DLD1 (cell line): ENCODE data around the gene USP17L15.
"Not testable (repeated sequence)": the region's sequence is repeated elsewhere in the genome, so short reads cannot be mapped to it uniquely, and the experiment has no call there.

ENCODE experiments used
- in situ Hi-C: cut with HindIII; loops from 2 replicates; pipeline ENCODE4 v1.10.0; 2017; ENCODE audit warnings: low sequenced_read_pairs

USP17L15 gene, protein sequence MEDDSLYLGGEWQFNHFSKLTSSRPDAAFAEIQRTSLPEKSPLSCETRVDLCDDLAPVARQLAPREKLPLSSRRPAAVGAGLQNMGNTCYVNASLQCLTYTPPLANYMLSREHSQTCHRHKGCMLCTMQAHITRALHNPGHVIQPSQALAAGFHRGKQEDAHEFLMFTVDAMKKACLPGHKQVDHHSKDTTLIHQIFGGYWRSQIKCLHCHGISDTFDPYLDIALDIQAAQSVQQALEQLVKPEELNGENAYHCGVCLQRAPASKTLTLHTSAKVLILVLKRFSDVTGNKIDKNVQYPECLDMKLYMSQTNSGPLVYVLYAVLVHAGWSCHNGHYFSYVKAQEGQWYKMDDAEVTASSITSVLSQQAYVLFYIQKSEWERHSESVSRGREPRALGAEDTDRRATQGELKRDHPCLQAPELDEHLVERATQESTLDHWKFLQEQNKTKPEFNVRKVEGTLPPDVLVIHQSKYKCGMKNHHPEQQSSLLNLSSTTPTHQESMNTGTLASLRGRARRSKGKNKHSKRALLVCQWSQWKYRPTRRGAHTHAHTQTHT

DNA sequence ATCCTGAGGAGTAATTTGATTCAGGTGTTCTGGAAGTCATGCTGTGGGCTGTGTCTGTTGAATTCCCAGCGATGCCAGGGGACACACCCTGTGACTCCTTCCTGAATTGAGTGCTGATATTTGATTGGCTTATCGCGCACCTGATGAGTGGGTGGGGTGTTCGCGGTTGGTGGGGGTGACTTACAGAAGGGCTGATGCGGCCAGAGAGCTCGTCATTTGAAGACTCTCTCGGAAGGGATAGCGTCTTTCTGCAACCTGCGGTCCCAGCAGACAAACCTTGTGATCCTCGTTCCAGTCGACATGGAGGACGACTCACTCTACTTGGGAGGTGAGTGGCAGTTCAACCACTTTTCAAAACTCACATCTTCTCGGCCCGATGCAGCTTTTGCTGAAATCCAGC lies at the start of gene USP17L15:
USP17L15 (plus strand) TSS at position 301 of the 400 bp plus-strand sequence; CDS start at position 301, 0 bp downstream.
- in situ Hi-C loops: not testable (repeated sequence)

- in situ Hi-C loops: not testable (repeated sequence)
Observed at GRCh38 chr4:9210357-9210756, 23.8 kb upstream of the USP17L15 start, which contains the start of gene USP17L10. TSS of gene USP17L10 (plus strand) at chr4:9210657. CDS start at chr4:9210657, 0 bp downstream.

DNA sequence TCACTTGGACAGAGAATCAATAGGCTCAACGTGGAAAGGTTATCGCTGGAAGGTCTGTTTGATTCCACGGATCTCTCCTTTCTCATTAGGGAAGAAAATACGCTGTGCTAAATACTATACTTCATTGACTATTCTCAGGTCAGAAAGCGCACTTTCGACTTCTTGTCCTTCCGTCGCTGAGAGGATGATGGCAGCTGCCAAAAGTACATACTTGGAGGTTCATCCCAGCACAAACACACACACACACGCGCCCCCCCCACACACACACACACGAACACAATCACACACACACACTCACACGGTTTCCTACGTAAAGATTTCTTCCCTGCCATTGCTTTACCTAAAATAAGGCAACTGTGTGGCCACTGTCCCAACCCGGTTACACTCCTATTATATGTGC lies 19.5 kb upstream of the USP17L15 start:
- in situ Hi-C loops: not testable (repeated sequence)

DNA sequence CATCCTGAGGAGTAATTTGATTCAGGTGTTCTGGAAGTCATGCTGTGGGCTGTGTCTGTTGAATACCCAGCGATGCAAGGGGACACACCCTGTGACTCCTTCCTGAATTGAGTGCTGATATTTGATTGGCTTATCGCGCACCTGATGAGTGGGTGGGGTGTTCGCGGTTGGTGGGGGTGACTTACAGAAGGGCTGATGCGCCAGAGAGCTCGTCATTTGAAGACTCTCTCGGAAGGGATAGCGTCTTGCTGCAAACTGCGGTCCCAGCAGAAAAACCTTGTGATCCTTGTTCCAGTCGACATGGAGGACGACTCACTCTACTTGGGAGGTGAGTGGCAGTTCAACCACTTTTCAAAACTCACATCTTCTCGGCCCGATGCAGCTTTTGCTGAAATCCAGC lies 19.1 kb upstream of the USP17L15 start, which contains the start of gene USP17L11:
USP17L11 (plus strand) TSS at position 301 of the 400 bp plus-strand sequence; CDS start at position 301, 0 bp downstream.
- in situ Hi-C loops: not testable (repeated sequence)

DNA sequence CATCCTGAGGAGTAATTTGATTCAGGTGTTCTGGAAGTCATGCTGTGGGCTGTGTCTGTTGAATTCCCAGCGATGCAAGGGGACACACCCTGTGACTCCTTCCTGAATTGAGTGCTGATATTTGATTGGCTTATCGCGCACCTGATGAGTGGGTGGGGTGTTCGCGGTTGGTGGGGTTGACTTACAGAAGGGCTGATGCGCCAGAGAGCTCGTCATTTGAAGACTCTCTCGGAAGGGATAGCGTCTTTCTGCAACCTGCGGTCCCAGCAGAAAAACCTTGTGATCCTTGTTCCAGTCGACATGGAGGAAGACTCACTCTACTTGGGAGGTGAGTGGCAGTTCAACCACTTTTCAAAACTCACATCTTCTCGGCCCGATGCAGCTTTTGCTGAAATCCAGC lies 14.3 kb upstream of the USP17L15 start, which contains the start of gene USP17L12:
USP17L12 (plus strand) TSS at position 301 of the 400 bp plus-strand sequence; CDS start at position 301, 0 bp downstream.
- in situ Hi-C loops: not testable (repeated sequence)

DNA sequence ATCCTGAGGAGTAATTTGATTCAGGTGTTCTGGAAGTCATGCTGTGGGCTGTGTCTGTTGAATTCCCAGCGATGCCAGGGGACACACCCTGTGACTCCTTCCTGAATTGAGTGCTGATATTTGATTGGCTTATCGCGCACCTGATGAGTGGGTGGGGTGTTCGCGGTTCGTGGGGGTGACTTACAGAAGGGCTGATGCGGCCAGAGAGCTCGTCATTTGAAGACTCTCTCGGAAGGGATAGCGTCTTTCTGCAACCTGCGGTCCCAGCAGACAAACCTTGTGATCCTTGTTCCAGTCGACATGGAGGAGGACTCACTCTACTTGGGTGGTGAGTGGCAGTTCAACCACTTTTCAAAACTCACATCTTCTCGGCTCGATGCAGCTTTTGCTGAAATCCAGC lies 9.6 kb upstream of the USP17L15 start, which contains the start of gene USP17L13:
USP17L13 (plus strand) TSS at position 301 of the 400 bp plus-strand sequence; CDS start at position 301, 0 bp downstream.
- in situ Hi-C loops: not testable (repeated sequence)

- in situ Hi-C loops: not testable (repeated sequence)
Observed at GRCh38 chr4:9230249-9230648, 3.9 kb upstream of the USP17L15 start.

- in situ Hi-C loops: not testable (repeated sequence)
Observed at GRCh38 chr4:9238461-9238860, 4.3 kb downstream of the USP17L15 start.

GRCh38 chr4:9243579-9243978 lies 9.4 kb downstream of the USP17L15 start, which contains the start of gene USP17L17:
TSS of gene USP17L17 (plus strand) at chr4:9243879. CDS start at chr4:9243879, 0 bp downstream.
- in situ Hi-C loops: not testable (repeated sequence)

- in situ Hi-C loops: not testable (repeated sequence)
Observed at GRCh38 chr4:9247953-9248680, 13.9 kb downstream of the USP17L15 start, which contains the start of gene USP17L18. TSS of gene USP17L18 (plus strand) at chr4:9248630. CDS start at chr4:9248630, 0 bp downstream.

DNA sequence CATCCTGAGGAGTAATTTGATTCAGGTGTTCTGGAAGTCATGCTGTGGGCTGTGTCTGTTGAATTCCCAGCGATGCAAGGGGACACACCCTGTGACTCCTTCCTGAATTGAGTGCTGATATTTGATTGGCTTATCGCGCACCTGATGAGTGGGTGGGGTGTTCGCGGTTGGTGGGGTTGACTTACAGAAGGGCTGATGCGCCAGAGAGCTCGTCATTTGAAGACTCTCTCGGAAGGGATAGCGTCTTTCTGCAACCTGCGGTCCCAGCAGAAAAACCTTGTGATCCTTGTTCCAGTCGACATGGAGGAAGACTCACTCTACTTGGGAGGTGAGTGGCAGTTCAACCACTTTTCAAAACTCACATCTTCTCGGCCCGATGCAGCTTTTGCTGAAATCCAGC lies 18.9 kb downstream of the USP17L15 start, which contains the start of gene USP17L19:
USP17L19 (plus strand) TSS at position 301 of the 400 bp plus-strand sequence; CDS start at position 301, 0 bp downstream.
- in situ Hi-C loops: not testable (repeated sequence)

- in situ Hi-C loops: not testable (repeated sequence)
Observed at GRCh38 chr4:9257824-9258223, 23.6 kb downstream of the USP17L15 start, which contains the start of gene USP17L20. TSS of gene USP17L20 (plus strand) at chr4:9258124. CDS start at chr4:9258124, 0 bp downstream.

GRCh38 chr4:9262572-9262971 lies 28.4 kb downstream of the USP17L15 start, which contains the start of gene USP17L21:
TSS of gene USP17L21 (plus strand) at chr4:9262872. CDS start at chr4:9262872, 0 bp downstream.
- in situ Hi-C loops: not testable (repeated sequence)

GRCh38 chr4:9267319-9267718 lies 33.1 kb downstream of the USP17L15 start, which contains the start of gene USP17L22:
TSS of gene USP17L22 (plus strand) at chr4:9267619. CDS start at chr4:9267619, 0 bp downstream.
- in situ Hi-C loops: not testable (repeated sequence)

DNA sequence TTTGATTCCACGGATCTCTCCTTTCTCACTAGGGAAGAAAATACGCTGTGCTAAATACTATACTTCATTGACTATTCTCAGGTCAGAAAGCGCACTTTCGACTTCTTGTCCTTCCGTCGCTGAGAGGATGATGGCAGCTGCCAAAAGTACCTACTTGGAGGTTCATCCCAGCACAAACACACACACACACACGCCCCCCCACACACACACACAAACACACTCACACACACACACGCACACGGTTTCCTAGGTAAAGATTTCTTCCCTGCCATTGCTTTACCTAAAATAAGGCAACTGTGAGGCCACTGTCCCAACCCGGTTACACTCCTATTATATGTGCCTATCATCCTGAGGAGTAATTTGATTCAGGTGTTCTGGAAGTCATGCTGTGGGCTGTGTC lies 37.5 kb downstream of the USP17L15 start:
- in situ Hi-C loops: not testable (repeated sequence)
